Smooth muscle cell (in vitro differentiated cells): ENCODE results near the gene TIMP1. TPM values are rescaled to one million over a fixed set of nuclear protein-coding genes. Genes with fewer than 3 reads are reported as not detected.
"Not testable (repeated sequence)": the region's sequence is repeated elsewhere in the genome, so short reads cannot be mapped to it uniquely, and the experiment has no call there.

ENCODE experiments used
- DNase-seq: peaks from one replicate; lab custom pipeline; 2025; ENCODE audit not compliant: unreplicated experiment; lab: John Stamatoyannopoulos, UW
- H2AFZ ChIP-seq: fragments of 200-600 bp; sonication (generic); 2 replicates; pipeline ENCODE4 v1.6.0; 2016; ENCODE audit warnings: antibody characterized with exemption, low read depth, mild to moderate bottlenecking
- H3F3A ChIP-seq: fragments of 200-600 bp; sonication (generic); 2 replicates; pipeline ENCODE4 v1.6.0; 2017; ENCODE audit warnings: antibody characterized with exemption, low read depth
- H3K27ac ChIP-seq: fragments of 200-600 bp; sonication (generic); 2 replicates; pipeline ENCODE4 v1.5.1; 2016; ENCODE audit warnings: low read depth, mild to moderate bottlenecking
- H3K27me3 ChIP-seq: fragments of 200-600 bp; sonication (generic); 2 replicates; pipeline ENCODE4 v1.6.1; 2016; ENCODE audit warnings: low read depth, mild to moderate bottlenecking
- H3K36me3 ChIP-seq: fragments of 200-600 bp; sonication (generic); 2 replicates; pipeline ENCODE4 v1.5.1; 2016; ENCODE audit warnings: low read depth
- H3K4me1 ChIP-seq: fragments of 200-600 bp; sonication (generic); 2 replicates; pipeline ENCODE4 v1.5.1; 2016; ENCODE audit warnings: low read depth
- H3K4me2 ChIP-seq: fragments of 200-600 bp; sonication (generic); 2 replicates; pipeline ENCODE4 v1.6.0; 2016; ENCODE audit warnings: mild to moderate bottlenecking
- H3K4me3 ChIP-seq: fragments of 200-600 bp; sonication (generic); 2 replicates; pipeline ENCODE4 v1.5.1; 2016; ENCODE audit warnings: mild to moderate bottlenecking
- H3K79me2 ChIP-seq: fragments of 200-600 bp; sonication (generic); 2 replicates; pipeline ENCODE4 v1.6.0; 2016; ENCODE audit warnings: low read depth, mild to moderate bottlenecking
- H3K9ac ChIP-seq: fragments of 200-600 bp; sonication (generic); 2 replicates; pipeline ENCODE4 v1.6.0; 2016; ENCODE audit warnings: low read depth
- H3K9me3 ChIP-seq: fragments of 200-600 bp; sonication (generic); replicated peaks from 2 replicates; pipeline ENCODE4 v1.5.1; 2016; ENCODE audit warnings: low read depth
- H4K20me1 ChIP-seq: fragments of 200-600 bp; sonication (generic); 2 replicates; pipeline ENCODE4 v1.6.0; 2016; ENCODE audit warnings: low read depth
- CTCF ChIP-seq: fragments of 200-600 bp; sonication (generic); IDR thresholded peaks from 2 replicates; pipeline ENCODE4 v1.5.1; 2017; ENCODE audit warnings: borderline replicate concordance, mild to moderate bottlenecking, antibody characterized with exemption; ENCODE audit not compliant: insufficient read depth, poor library complexity, severe bottlenecking
- WGBS: methylation state at CpG from one replicate; pipeline ENCODE4 v1.1.7; 2016; ENCODE audit warnings: low lambda C conversion rate; 5-methylcytosine and 5-hydroxymethylcytosine counted together
- polyA plus RNA-seq: library from polyadenylated mRNA; unstranded; fragments of >200 nt; fragmentation: Nextera tagmentation; extraction: Ambion mirVana; gene quantifications from 2 replicates; pipeline ENCODE4 v1.2.1, GENCODE V29; 2016
- total RNA-seq: library from RNA; depleted of rRNA; stranded (reverse); fragments of >200 nt; gene quantifications from 2 replicates; pipeline ENCODE4 v1.2.3, GENCODE V29; 2014

Gene TIMP1
- total and polyA plus RNA-seq, 2 experiments from 2014 or later = 3,796 to 15,830 TPM

GRCh38 chrX:47597222-47597621, 15.0 kb downstream of the TIMP1 start:
- Histone ChIP-seq H3K9ac (no peak overlapping the region), H3F3A (peaks cover 3% of the 10 kb centered on the region), H3K4me1 (no peaks in the 10 kb centered on the region), H3K79me2 (no peaks in the 10 kb centered on the region), H3K4me2 (no peak overlapping the region), H3K4me3 (no peak overlapping the region), H3K36me3 (no peaks in the 10 kb centered on the region), H2AFZ (no peak overlapping the region), H3K27me3 (no peaks in the 10 kb centered on the region), H3K27ac (no peak overlapping the region), H3K9me3 (peaks cover 7% of the 10 kb centered on the region), H4K20me1 (no peaks in the 10 kb centered on the region)
- DNase-seq = no peak
- no peak for TF ChIP-seq CTCF
- 61% methylated on average over 3 of the region's 3 CpGs for WGBS

- 87% methylated on average over 4 of the region's 4 CpGs for WGBS
- H3K9ac ChIP-seq, H3K4me1 ChIP-seq, H4K20me1 ChIP-seq, H2AFZ ChIP-seq, H3K9me3 ChIP-seq, H3K27me3 ChIP-seq, H3K36me3 ChIP-seq, DNase-seq, H3K79me2 ChIP-seq, H3K4me3 ChIP-seq, H3K4me2 ChIP-seq, H3K27ac ChIP-seq, H3F3A ChIP-seq: not testable (repeated sequence)
Observed at GRCh38 chrX:47603125-47603524, 20.9 kb downstream of the TIMP1 start.

DNA sequence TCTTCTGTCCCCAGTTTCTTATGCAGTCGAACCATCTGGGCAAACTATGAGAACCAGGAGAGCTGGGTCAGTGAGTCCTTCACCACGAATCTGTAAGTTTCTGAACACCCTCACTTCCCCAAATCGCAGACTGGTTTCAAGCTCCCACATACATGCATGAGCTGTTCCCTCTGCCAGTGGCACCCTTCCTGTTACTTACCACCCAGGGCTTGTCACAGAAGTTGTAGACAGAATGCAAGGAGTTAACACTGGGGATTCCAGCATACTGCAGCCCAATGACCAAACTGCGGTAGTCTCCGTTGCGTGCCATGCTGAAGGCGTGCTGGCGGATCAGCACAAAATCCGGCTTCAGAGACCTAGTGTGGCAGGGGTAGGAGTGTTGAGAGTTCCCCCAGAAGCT, 22.8 kb downstream of the TIMP1 start:
- H3K9ac ChIP-seq = no peak overlapping the region
- H3K27ac ChIP-seq = no peak overlapping the region
- H3K4me1 ChIP-seq = no peaks in the 10 kb centered on the region
- H3K27me3 ChIP-seq = no peaks in the 10 kb centered on the region
- H3K36me3 ChIP-seq = no peaks in the 10 kb centered on the region
- H2AFZ ChIP-seq = no peak overlapping the region
- H3F3A ChIP-seq = no peaks in the 10 kb centered on the region
- WGBS = 82% methylated on average over 9 of the region's 9 CpGs
- H3K4me2 ChIP-seq = no peak overlapping the region
- no peak for DNase-seq
- no peak for TF ChIP-seq CTCF
- H4K20me1 ChIP-seq = no peaks in the 10 kb centered on the region
- no peaks in the 10 kb centered on the region for H3K79me2 ChIP-seq
- H3K9me3 ChIP-seq = no peaks in the 10 kb centered on the region
- no peak overlapping the region for H3K4me3 ChIP-seq

DNA sequence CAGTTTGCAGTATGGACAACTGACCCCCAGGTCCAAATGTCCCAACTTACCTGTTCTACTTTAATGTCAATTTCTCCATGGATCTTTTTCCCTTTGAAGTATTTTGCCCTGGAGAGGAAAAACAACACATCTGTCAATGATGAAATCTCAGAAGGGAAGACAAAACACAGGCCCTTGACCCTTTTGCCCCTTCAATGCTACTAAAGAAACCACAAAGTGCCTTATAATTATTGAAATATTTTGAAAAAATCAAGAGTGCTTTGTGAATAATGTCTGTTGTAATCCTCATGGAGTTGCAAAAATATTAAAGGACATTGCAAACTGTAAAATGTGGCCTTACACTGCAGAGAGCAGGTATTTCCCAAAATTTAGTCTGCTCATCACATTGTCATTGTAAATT, 24.9 kb downstream of the TIMP1 start:
- DNase-seq = no peak
- Histone ChIP-seq H3K4me2 (no peak overlapping the region), H3K9ac (no peak overlapping the region), H3K4me1 (no peaks in the 10 kb centered on the region), H3K27me3 (no peaks in the 10 kb centered on the region), H3F3A (no peaks in the 10 kb centered on the region), H3K36me3 (no peaks in the 10 kb centered on the region), H3K9me3 (no peaks in the 10 kb centered on the region), H2AFZ (no peak overlapping the region), H3K27ac (no peak overlapping the region), H3K79me2 (no peaks in the 10 kb centered on the region), H3K4me3 (no peak overlapping the region), H4K20me1 (no peaks in the 10 kb centered on the region)
- no peak for TF ChIP-seq CTCF
